SK-N-SH (cell line): Measurements from ENCODE around the gene MRPL44. TPM values are rescaled to one million over a fixed set of nuclear protein-coding genes. Genes with fewer than 3 reads are reported as not detected.

Source experiments
- CTCF ChIA-PET: fragments of 300-600, 350-600 bp; formaldehyde crosslinking; extraction: SDS; loops from one replicate; lab custom pipeline; 2021; lab: Yijun Ruan, JAX
- POLR2A ChIA-PET: fragments of 350-600 bp; sonication (Branson Sonifier 250); formaldehyde crosslinking; extraction: SDS; loops from one replicate; lab custom pipeline; 2020; ENCODE audit warnings: antibody characterized with exemption, inconsistent platforms; lab: Yijun Ruan, JAX
- DNase-seq: peaks from one replicate; pipeline ENCODE4 v3.0.0; 2012
- H2AFZ ChIP-seq: fragments of 200-600 bp; sonication (generic); 2 replicates; pipeline ENCODE4 v1.8.1; 2016; ENCODE audit warnings: antibody characterized with exemption, mild to moderate bottlenecking, low read depth
- H3F3A ChIP-seq: fragments of 200-600 bp; sonication (generic); replicated peaks from 2 replicates; pipeline ENCODE3; 2016; ENCODE audit warnings: antibody characterized with exemption, mild to moderate bottlenecking; ENCODE audit not compliant: insufficient read depth
- H3K27ac ChIP-seq, 2 experiments: fragments of 200-500 bp in 1 of 2; fragments of 200-600 bp in 1 of 2; sonication (Bioruptor generic) in 1 of 2; sonication (generic), shearing (Covaris generic) in 1 of 2; 2 replicates each; pipeline versions ENCODE4 v1.5.1 to v1.6.1; 2014 to 2016; ENCODE audit warnings: low read depth in 2 of 2, inconsistent platforms in 1 of 2, low read length in 1 of 2, mild to moderate bottlenecking in 1 of 2, mixed read lengths in 1 of 2
- H3K27me3 ChIP-seq: fragments of 200-600 bp; sonication (generic), shearing (Covaris generic); 2 replicates; pipeline ENCODE4 v1.6.1; 2016; ENCODE audit warnings: mixed run types; ENCODE audit not compliant: insufficient read depth
- H3K36me3 ChIP-seq, 2 experiments: fragments of 200-500 bp in 1 of 2; fragments of 200-600 bp in 1 of 2; sonication (Bioruptor generic) in 1 of 2; sonication (generic) in 1 of 2; replicated peaks in 1 of 2; 2 replicates each; pipeline versions ENCODE3 to v1.5.1; 2014 to 2016; ENCODE audit warnings: low read length in 1 of 2, mild to moderate bottlenecking in 1 of 2; ENCODE audit not compliant: insufficient read depth in 2 of 2, control insufficient read depth in 1 of 2
- H3K4me1 ChIP-seq, 2 experiments: fragments of 200-500 bp in 1 of 2; fragments of 200-600 bp in 1 of 2; sonication (Bioruptor generic) in 1 of 2; sonication (generic), shearing (Covaris generic) in 1 of 2; 2 replicates each; pipeline versions ENCODE4 v1.5.1 to v1.6.1; 2014 to 2016; ENCODE audit warnings: low read depth in 1 of 2, low read length in 1 of 2, mixed run types in 1 of 2; ENCODE audit not compliant: insufficient read depth in 2 of 2, control insufficient read depth in 1 of 2
- H3K4me2 ChIP-seq: fragments of 200-600 bp; sonication (generic), shearing (Covaris generic); 2 replicates; pipeline ENCODE4 v1.6.1; 2017; ENCODE audit warnings: mixed run types
- H3K4me3 ChIP-seq, 2 experiments: fragments of 200-500 bp in 1 of 2; fragments of 200-600 bp in 1 of 2; sonication (Bioruptor generic) in 1 of 2; sonication (generic), shearing (Covaris generic) in 1 of 2; 2 replicates each; pipeline versions ENCODE4 v1.5.1 to v1.8.1; 2014 to 2016; ENCODE audit warnings: low read depth in 2 of 2, inconsistent platforms in 1 of 2, low read length in 1 of 2, mild to moderate bottlenecking in 1 of 2, mixed read lengths in 1 of 2, moderate library complexity in 1 of 2
- H3K79me2 ChIP-seq: fragments of 200-600 bp; sonication (generic); 2 replicates; pipeline ENCODE4 v1.8.1; 2017; ENCODE audit warnings: mild to moderate bottlenecking; ENCODE audit not compliant: insufficient read depth
- H3K9ac ChIP-seq: fragments of 200-600 bp; sonication (generic); 2 replicates; pipeline ENCODE4 v1.6.1; 2017; ENCODE audit warnings: mixed run types
- H3K9me2 ChIP-seq: fragments of 200-600 bp; sonication (generic); 2 replicates; pipeline ENCODE4 v1.6.1; 2017; ENCODE audit warnings: mixed run types
- H3K9me3 ChIP-seq: fragments of 200-600 bp; sonication (generic); 2 replicates; pipeline ENCODE4 v1.6.1; 2017; ENCODE audit warnings: mixed run types, mild to moderate bottlenecking, moderate library complexity
- H4K20me1 ChIP-seq: fragments of 200-600 bp; sonication (generic); 2 replicates; pipeline ENCODE4 v1.6.1; 2017; ENCODE audit warnings: mild to moderate bottlenecking, mixed run types; ENCODE audit not compliant: insufficient read depth
- CHD2 ChIP-seq: fragments of 150-350 bp; IDR thresholded peaks from 2 replicates; pipeline ENCODE4 v1.6.1; 2018; ENCODE audit warnings: low read length; ENCODE audit not compliant: partially characterized antibody
- CTCF ChIP-seq: fragments of 200-600 bp; sonication (generic); IDR thresholded peaks from 2 replicates; pipeline ENCODE4 v1.6.1; 2017; ENCODE audit warnings: antibody characterized with exemption, mild to moderate bottlenecking, moderate library complexity
- EZH2phosphoT487 ChIP-seq: fragments of 200-600 bp; sonication (generic); IDR thresholded peaks from 2 replicates; pipeline ENCODE4 v1.6.1; 2017; ENCODE audit warnings: low read depth, mixed run types, mild to moderate bottlenecking, antibody characterized with exemption, moderate library complexity, borderline replicate concordance
- FOXJ3 ChIP-seq: sonication (generic); formaldehyde crosslinking; IDR thresholded peaks from 2 replicates; pipeline ENCODE4 v1.5.1; 2020; ENCODE audit warnings: mild to moderate bottlenecking, missing genetic modification reagents
- FOXM1 ChIP-seq: IDR thresholded peaks from 2 replicates; pipeline ENCODE4 v1.4.0; 2012; ENCODE audit warnings: low read depth, mild to moderate bottlenecking
- GABPA ChIP-seq: IDR thresholded peaks from 2 replicates; pipeline ENCODE4 v1.4.0; 2012; ENCODE audit warnings: low read depth, mild to moderate bottlenecking
- GATA2 ChIP-seq: sonication (generic); formaldehyde crosslinking; IDR thresholded peaks from 2 replicates; pipeline ENCODE4 v1.5.0; 2020; ENCODE audit warnings: mild to moderate bottlenecking, missing genetic modification reagents
- MAX ChIP-seq: IDR thresholded peaks from 2 replicates; pipeline ENCODE4 v1.4.0; 2012; ENCODE audit warnings: low read depth
- MEF2A ChIP-seq: IDR thresholded peaks from 2 replicates; pipeline ENCODE4 v1.4.0; 2012; ENCODE audit warnings: low read depth, borderline replicate concordance
- MXI1 ChIP-seq: IDR thresholded peaks from 2 replicates; pipeline ENCODE4 v1.6.1; 2012; ENCODE audit warnings: mild to moderate bottlenecking, low read depth, low read length, improper control_type of control experiment
- NFIC ChIP-seq: IDR thresholded peaks from 2 replicates; pipeline ENCODE4 v1.4.0; 2012; ENCODE audit warnings: borderline replicate concordance
- PBX3 ChIP-seq: IDR thresholded peaks from 2 replicates; pipeline ENCODE4; 2012
- REST ChIP-seq: IDR thresholded peaks from 2 replicates; pipeline ENCODE4 v1.6.1; 2012; ENCODE audit warnings: mild to moderate bottlenecking, low read depth, low read length, moderate library complexity
- RFX5 ChIP-seq: IDR thresholded peaks from 2 replicates; pipeline ENCODE4 v1.6.1; 2012; ENCODE audit warnings: mild to moderate bottlenecking, improper control_type of control experiment, low read length
- RXRA ChIP-seq: IDR thresholded peaks from 2 replicates; pipeline ENCODE4 v1.4.0; 2012; ENCODE audit warnings: low read depth, mild to moderate bottlenecking, borderline replicate concordance
- TCF12 ChIP-seq: IDR thresholded peaks from 2 replicates; pipeline ENCODE4 v1.4.0; 2012
- TEAD4 ChIP-seq: IDR thresholded peaks from 2 replicates; pipeline ENCODE4 v1.4.0; 2012; ENCODE audit warnings: mild to moderate bottlenecking, borderline replicate concordance; ENCODE audit not compliant: insufficient read depth
- ZBTB33 ChIP-seq: IDR thresholded peaks from 2 replicates; pipeline ENCODE4 v1.4.0; 2012; ENCODE audit warnings: low read depth, borderline replicate concordance
- WGBS: methylation state at CpG from one replicate; pipeline ENCODE4 v1.1.6; 2017; ENCODE audit warnings: low lambda C conversion rate; 5-methylcytosine and 5-hydroxymethylcytosine counted together
- polyA plus RNA-seq, 3 experiments: library from polyadenylated mRNA; depleted of rRNA; stranded (reverse); fragments of >200 nt; gene quantifications; 2 replicates each; pipeline ENCODE4 v1.2.3, GENCODE V29; 2012

MRPL44 gene
- polyA plus RNA-seq, 1 of the 3 experiments (the other 2 are of a cell fraction) = 12.9 TPM

- Histone ChIP-seq H3K9ac (no peak overlapping the region), H3K9me2 (no peaks in the 10 kb centered on the region), H3K4me2 (no peak overlapping the region), H3K36me3 (peaks cover 0 to 13% of the 10 kb centered on the region in 2 experiments), H2AFZ (no peak overlapping the region), H4K20me1 (peaks cover 30% of the 10 kb centered on the region), H3K9me3 (no peaks in the 10 kb centered on the region; the same call in 1 of the 2 replicates), H3K27me3 (no peaks in the 10 kb centered on the region), H3K27ac (no peak overlapping the region), H3K4me3 (no peak overlapping the region; a peak in 1 of 4 replicates), H3K79me2 (peaks cover 100% of the 10 kb centered on the region), H3F3A (peaks cover 10% of the 10 kb centered on the region), H3K4me1 (no peaks in the 10 kb centered on the region; a peak in 1 of 4 replicates)
- ChIA-PET CTCF (no interaction called here), POLR2A (no interaction called here)
- TF ChIP-seq MXI1 = no peak
- TF ChIP-seq RXRA = no peak
- no peak for TF ChIP-seq ZBTB33
- no peak for TF ChIP-seq GABPA
- TF ChIP-seq CTCF = no peak
- no peak for TF ChIP-seq TCF12
- TF ChIP-seq FOXM1 = no peak
- no peak for TF ChIP-seq PBX3
- no peak for TF ChIP-seq GATA2
- no peak for TF ChIP-seq NFIC
- no peak for TF ChIP-seq MAX
- TF ChIP-seq RFX5 = no peak
- TF ChIP-seq TEAD4 = no peak
- TF ChIP-seq REST = no peak
- no peak for TF ChIP-seq CHD2
- no peak for TF ChIP-seq EZH2phosphoT487
- no peak for TF ChIP-seq FOXJ3 (CRISPR knock-in tag)
- TF ChIP-seq MEF2A = no peak
- no peak for DNase-seq
- 99% methylated on average over 3 of the region's 3 CpGs for WGBS
These were observed 32.2 kb upstream of the MRPL44 start for GRCh38 chr2:223925106-223925505.
